ENCODE measurements around the gene OMA1.
"Not testable (repeated sequence)": the region's sequence is repeated elsewhere in the genome, so short reads cannot be mapped to it uniquely, and the experiment has no call there.

Gene OMA1

DNA sequence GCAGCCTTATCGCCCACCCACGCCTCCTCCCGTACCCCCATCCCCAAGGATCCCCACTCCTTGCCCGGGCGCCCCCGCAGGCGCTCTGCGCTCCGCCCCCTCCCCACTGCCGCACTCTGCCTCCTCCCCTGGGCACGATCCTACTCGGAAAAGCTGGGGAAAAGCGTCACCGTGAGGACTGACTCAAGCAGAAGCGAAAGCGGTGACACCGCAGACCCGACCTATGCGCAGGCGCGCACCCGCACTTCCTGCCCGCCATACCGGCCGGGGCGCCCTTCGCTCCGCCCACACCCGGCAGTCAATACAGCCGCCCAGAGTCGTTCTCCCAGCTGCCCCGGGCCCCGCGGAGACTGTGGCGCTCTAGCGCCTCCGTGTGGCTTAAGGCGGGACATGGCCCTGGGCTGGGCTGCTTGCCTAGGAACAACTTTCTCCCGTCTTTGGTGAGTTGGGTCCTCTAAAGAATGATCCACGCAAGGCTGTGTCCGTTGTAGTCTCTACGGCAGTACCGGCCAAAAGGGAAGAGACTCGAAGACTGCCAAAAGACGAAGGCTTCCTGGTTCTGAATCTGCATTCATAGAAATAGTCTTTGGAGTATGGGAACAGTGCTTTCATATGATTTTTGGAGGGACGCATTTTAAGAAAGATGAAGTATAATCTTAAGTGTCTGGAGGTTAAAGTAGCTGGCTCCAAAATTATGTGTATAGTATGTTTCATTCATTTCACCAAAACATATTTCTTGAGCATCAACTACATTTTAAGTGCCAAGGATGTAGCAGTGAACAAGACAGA is at the start of gene OMA1:
Gene OMA1 (minus strand): TSS at position 207 of the 789 bp plus-strand sequence. CDS start 7,432 bp downstream, outside the sequence.
- peak; percentile 97 to 98 for DNase-seq

DNA sequence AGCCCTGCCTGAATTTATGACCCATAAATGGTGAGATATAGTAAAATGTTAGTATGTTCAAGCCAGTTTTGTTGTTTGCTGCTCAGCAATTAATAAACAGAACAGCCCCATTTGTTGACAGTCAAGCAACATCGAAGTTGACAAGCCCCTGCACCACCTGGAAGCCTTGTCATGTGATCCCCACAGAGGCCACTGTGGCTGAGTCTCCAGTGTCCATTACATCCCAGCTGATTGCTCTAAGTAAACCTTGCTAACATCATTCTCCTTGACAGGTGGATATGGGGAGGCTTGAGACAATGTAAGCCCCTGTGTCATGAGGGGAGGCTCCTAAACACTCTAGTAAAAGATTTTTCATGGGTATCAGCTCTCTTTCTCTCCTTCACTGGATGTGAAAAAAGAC is 48.0 kb upstream of the OMA1 start:
- DNase-seq, result no peak

DNA sequence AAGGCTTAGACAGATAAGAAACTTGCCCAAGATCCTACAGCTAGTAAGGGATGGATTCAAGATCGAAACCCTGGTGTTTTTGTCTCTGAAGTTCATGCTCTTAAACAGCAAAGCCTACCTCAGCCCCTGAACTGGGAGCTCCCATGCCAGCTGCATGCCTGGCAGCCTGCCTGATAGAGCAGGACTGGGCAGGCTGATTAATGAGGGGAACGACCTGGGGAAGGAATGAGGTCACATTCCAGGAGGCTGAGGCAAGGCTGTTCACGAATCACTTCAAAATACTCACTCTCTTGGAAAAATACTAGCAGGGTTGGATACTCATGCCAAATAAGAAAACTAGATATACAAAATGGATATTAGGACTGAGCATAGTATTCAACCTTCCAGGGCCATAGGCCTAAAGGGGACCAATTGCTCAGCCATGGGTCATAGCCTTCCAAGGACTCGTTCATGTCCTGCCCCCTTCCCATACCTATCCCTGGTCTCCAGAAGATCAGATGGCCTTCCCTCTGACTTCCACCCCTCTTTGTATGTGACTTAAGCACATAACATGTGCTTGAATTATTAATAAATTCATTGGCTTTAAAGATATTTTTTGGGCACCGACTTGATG is 46.1 kb upstream of the OMA1 start:
- DNase-seq, result no peak

DNA sequence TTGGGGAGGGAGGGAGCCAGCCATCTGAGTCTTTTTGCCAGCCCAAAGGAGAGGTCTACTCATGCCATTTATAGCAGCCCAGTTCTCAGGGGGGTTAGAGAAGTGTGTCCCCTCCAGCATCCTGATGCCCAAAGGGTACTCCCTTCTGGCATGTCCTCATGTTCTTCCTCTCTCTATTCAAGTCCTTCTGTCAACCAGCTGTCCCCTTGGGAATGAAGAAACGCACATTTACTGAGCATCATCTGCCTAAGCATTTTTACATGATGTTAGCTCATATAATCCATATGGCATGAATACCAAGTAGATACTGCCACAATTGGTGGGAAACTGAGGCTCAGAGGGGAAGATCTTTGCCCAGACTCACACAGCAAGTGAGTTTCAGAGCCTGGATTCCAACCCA is 45.3 kb upstream of the OMA1 start:
- DNase-seq, result no peak

DNA sequence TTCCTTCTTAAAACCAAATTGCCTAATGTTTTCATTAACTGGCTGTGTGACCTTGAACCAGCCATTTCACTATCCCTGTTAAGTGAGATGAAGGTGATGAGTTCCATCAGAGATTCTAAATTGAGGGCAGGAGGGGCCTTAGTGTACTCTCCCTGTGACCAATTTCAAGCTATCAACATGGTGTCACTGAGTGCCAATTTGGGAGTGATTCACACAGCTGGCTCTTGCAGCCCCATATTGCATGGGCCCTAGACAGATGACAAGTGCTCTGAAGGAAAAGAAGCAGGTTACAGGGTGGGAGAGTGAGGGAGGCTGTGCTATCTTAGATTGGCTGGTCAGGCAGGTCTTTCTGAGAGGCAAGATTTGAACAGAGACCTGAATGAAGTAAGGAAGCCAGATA is 43.5 kb upstream of the OMA1 start:
- DNase-seq, result no peak

DNA sequence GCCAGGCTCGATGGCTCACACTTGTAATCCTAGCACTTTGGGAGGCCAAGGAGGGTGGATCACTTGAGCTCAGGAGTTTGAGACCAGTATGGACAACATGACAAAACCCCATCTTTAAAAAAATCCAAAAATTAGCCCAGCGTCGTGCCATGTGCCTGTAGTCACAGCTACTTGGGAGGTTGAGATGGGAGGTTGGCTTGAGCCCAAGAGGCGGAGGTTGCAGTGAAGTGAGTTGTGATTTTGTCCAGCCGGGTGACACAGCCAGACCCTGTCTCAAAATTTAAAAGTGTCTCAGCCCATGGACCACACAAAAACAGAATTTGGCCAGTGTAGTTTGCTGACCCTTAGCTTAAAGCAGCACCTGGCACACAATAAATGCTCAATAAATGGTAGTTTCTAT is 41.9 kb upstream of the OMA1 start:
- DNase-seq, result no peak

DNA sequence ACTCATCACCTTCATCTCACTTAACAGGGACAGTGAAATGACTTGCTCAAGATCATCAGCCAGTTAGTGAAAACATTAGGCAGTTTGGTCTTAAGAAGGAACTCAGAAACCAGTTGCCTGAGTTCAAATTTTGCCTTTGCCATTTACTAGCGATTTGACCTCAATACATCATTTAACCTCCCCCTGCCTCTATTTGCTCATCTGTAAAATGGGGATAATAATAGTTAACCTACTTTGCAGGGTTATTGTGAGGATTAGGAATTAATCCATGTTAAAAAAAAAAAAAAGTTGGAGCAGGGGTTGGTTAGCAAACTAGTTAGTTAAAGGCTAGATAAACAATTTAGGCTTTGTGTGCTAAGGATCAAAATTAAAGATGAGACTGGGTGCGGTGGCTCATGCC is 41.1 kb upstream of the OMA1 start:
- no peak for DNase-seq

DNA sequence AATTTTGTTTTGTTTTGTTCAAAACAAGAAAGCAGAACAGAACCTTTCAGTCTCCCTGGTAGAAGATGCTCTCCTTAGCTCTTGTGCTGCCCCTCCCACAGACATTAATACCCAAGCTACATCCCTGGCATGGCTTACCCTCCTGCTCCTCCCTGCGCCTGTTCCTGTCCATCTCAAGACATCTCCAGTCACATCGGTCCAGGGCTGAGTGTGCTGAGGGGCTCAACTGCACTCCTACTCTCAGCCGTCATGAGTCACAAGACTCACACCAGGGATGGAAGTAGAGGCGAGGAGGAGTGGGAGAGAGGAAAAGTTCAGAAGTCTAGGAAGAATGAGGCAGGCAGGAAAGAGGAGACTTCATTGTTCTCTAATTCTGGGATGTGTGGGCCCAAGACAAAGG is 39.7 kb upstream of the OMA1 start:
- no peak for DNase-seq

DNA sequence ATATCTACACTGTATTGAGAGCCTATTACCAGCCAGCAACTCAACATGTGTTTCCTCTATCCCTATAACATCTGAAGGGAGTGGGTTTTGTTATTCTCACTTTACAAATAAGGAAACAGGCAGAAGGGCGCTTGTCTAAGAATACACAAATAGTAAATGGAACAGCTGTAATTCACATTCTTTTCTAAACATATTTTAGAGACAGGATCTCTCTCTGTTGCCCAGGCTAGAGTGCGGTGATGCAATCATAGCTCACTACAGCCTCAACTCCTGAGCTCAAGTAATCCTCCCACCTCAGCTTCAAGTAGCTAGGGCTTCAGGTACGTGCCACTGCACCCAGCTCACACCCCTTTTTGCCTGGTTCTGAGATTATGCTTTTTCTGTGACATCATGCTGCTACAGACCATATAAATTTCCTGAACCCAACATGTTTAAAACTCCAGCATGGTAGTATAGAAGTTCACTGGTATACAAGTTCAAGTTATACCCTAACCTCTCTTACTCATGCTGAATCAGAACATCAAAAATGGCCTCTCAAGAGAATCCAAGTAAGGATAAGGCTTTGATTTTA is 39.1 kb upstream of the OMA1 start:
- no peak for DNase-seq

DNA sequence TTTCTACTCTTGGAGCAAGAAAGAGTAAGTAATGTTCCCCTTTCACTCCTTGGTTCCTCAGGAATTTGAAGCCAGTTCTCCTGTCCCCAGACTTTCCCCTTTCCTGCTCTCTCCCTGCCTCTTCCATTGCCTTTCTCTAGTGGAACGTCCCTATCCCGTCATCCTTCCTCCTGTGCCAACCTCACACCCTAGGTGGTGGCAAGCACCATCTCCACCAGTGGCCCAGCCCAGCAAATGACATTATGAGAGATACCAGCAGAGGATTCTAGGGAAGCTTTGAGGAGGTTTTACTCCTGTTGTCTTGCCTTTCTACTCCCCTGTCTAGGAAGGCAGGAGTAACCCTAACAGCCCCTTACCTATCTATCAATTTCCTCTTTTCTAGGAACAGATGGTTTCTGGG is 38.6 kb upstream of the OMA1 start:
- DNase-seq, result no peak

DNA sequence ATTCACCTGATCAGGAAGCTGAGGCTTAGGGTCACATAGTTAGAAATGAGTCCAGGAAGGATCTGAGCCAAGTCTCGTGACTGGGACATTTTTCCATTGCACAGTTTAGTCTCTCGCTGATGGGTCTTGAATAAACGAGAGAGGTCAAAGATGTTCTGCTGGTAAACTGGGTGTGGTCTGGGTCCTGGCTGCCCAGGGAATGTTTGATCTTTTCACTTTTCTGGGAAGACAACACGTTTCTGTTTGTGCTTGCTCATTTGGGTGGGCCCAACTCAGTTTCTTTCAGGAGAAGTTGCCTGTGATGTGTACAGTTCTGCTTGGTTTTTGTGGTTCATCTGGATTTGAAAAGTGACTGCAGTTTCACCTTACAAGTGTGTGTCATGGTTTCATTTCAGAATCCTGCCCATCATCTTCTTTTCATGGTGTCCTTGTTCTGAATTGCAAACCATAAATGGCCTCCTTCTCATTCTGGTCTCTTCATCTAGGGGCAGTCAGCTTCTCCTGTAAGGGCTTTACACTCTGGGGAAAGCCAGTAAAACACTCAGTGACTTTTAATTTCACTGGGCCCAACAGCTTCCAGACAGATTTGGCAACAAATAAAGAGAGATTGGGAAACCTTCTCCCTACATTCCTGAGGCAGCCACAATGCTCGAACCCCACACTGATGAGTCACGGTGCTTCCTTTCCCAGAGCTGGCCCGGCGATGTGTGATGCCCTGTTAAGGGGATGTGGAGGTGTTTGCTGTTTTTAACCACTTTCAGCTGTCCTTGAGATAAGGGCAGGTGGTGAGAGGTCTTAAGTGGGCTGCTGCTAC is 37.8 kb upstream of the OMA1 start:
- peak in 1 of 2 experiments; percentile 24 for DNase-seq

DNA sequence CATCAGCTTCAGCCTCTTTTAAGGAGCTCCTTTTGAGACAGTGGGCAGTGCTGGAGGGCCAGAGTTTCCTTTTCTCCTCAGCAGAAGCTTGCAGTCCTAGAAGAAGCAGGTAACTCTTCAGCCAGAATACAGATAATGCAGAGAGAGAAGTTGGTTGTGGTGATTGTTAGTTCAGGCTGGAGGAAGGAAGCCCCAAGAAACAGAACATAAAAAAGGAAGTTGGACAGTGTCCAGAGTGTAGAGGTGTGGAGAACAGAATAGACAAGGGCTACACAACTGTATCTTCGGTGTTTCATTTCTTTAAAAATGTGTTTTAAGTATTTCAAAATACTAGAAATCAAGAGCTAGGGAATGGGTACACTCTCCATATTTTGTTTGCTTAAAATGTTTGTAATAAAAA is 37.0 kb upstream of the OMA1 start:
- no peak for DNase-seq

DNA sequence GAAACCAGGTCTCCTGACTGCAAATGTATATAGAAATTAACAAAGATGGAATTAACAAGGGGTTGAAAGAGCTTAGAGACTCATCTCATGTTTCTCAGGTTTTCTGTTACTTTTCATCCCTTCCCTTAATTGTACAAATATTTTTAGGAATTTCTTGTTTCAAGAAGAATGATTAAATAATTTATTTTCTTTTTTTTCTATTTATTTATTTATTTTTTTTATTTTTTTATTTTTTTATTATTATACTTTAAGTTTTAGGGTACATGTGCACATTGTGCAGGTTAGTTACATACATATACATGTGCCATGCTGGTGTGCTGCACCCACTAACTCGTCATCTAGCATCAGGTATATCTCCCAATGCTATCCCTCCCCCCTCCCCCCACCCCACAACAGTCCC is 35.6 kb upstream of the OMA1 start:
- not testable (repeated sequence) for DNase-seq

DNA sequence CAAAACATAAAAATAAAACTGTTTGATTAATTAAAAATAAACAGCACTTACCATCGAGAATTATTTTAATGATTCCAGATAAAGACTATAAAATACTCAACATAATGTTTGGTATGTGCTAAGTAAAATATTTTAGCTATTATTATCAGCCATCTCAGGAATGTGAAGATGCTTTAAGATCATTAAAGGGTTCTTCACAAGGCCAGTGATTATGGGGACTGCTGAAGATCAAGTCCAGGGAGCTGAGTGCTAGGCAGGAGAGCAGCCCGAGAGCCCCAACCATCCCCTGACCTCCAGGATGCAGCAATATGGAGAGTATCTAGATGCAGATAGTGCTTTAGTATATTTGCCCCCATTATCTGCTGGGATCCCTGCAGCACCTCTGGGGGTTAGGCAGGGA is 35.1 kb upstream of the OMA1 start:
- no peak for DNase-seq

DNA sequence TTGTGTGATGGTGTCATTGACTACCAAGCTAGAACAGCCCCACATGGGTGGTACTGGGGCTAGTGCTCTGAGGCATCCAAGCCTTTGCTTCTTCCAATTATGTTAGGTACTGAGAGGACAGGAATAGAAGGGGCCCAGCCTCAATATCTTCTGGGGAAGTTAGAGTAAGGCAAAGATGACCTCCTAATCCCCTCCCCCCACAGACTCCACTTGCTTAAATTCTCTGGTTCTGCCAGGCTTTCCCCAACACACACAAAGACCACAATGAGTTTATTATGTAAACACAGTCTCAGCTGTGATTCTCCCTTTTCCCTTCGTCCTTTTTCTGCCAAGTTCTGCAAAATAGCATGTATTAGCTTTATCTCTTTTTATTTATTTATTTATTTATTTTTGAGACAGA is 33.7 kb upstream of the OMA1 start:
- DNase-seq, result no peak

DNA sequence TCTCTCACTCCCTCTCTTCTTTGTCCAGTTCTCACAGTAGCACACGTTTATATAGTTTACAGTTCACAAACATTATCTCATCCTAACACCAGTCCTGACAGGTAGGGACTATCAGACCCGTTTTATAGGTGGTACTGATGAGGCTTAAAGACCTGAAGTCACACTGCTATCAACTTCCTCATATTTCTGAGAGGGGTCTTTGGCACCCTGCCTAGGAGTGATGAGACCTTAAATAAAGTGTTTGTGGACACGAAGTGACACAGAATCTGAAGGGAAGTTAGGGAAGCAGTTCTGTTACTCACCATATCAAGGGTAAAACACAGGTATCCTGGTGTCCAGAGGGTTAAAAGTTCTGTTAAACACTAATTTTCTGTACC is 31.1 kb upstream of the OMA1 start:
- no peak for DNase-seq

DNA sequence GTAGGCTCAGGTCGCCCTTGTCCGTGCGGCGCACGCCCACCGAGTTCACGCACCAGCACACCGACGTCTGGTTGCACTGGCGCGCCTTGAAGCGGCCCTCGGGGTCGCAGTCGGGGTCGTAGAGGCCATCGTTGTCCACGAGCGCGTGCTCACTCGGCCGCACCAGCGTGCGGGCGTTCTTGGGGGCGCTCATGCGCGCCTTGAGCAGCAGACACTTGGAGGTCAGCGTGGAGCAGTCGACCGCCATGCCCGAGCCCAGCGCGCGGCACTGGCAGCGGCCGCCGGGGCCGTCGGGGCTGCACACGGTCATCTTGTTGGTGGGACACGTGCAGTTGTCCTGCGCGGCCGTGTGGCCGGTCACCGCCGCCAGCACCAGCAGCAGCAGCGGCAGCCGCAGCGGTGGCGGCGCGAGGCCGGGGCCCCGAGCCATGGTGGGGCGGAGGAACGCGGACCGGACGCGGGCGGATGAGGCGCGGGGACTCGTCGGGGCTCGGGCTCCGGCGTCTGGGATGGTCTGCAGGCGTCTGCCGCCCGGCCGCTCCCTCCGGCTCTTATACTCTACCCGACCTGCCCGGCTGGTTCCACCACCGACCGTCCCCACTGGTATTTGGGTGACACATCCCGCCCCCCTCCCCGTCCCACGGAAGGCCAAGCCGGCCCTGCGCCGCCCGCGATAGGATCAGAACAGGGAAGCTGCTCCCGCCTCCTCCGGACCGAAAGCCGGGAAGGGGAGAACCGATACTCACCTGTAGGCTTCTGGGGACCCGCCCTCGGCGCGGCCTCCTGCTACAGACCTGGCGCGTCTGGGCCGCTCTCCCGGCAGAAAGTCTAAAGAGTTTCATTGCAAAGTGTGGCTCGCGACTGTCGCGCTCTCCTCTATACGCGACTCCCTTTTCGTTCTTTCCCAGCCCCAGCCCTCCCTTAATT is 30.5 kb upstream of the OMA1 start, which contains the start of gene TACSTD2:
Gene TACSTD2 (minus strand): TSS at position 526 of the 927 bp plus-strand sequence. CDS start 96 bp downstream, at position 430.
- no peak for DNase-seq

DNA sequence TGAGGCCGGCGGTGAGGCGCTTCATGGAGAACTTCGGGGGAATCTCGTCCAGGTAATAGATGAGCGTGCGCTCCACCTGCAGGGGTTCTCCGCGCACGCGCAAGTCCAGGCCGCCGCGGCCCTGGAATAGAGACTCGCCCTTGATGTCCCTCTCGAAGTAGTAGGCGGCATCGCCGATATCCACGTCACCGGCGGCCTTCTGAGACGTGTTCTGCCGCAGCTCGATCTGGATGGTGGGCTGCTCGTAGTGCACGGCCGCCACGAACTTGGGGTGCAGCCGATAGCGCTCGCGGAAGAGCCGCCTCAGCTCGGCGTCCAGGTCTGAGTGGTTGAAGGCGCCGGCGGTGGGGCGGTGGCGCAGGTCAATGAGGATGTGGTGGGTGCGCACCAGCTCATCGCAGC is 29.8 kb upstream of the OMA1 start:
- DNase-seq, result peak in 1 of 2 experiments; percentile 30

DNA sequence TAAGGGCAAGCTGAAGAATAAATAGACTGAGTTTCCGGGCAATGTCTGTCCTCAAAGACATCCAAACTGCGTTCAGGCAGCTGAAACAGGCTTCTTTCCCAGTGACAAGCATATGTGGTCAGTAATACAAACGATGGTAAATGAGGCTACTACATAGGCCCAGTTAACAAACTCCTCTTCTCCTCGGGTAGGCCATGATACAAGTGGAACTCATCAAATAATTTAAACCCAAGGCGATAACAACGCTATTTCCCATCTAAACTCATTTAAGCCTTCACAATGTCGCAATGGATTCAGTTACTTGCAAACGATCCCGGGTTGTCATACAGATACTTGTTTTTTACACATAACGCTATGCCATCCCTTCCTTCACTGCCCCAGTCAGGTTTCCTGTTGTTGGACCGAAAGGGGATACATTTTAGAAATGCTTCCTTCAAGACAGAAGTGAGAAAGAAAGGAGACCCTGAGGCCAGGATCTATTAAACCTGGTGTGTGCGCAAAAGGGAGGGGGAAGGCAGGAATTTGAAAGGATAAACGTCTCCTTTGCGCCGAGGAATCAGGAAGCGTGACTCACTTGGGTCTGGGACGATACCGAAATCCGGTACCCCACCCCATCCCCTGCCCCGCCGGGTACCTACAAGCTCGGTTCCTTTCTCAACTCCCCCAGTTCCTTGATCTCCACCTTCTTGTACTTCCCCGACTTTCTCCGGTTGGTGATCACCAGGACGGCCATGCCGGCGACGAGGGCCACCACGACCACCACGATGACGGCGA is 29.2 kb upstream of the OMA1 start:
- no peak for DNase-seq

DNA sequence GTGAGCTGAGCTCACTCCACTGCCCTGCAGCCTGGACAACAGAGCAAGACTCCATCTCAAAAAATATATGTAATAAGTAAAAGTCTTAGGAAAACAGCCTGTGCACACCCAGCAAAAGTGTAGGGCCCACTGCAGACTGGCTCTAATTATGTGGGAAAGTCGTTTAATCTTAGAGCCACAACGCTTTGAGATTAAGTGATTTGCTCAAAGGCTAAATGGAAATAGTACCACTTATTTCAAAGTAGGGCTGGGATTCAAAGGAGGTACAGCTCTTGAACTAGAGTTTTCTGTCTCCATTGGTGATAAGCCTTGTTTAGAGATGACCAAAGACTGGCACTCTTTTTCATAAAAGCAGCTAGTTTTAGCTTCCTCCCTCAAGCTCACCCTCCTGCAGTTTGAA is 28.3 kb upstream of the OMA1 start:
- DNase-seq, result no peak
